K562 (cell line): ENCODE data around the gene SHB. TPM values are rescaled to one million over a fixed set of nuclear protein-coding genes. Genes with fewer than 3 reads are reported as not detected.

ENCODE experiments used
- COPS2 ChIP-seq: fragments of 450-650 bp; conservative IDR thresholded peaks from 2 replicates; pipeline ENCODE4 v1.6.1; 2016; ENCODE audit warnings: mild to moderate bottlenecking, moderate library complexity
- EGR1 ChIP-seq: fragments of 450-650 bp; conservative IDR thresholded peaks from 2 replicates; pipeline ENCODE4 v1.6.1; 2017; ENCODE audit warnings: mild to moderate bottlenecking
- ETV5 ChIP-seq: sonication (generic); formaldehyde crosslinking; IDR thresholded peaks from 2 replicates; pipeline ENCODE4 v1.4.0; 2020; ENCODE audit warnings: low read depth, mild to moderate bottlenecking, missing genetic modification reagents
- FOXK2 ChIP-seq, 2 experiments: fragments of 450-650 bp; IDR thresholded peaks in 1 of 2; conservative IDR thresholded peaks in 1 of 2; 2 replicates each; pipeline ENCODE4 v1.6.1; 2016; ENCODE audit warnings: low read depth in 2 of 2, mild to moderate bottlenecking in 1 of 2
- KLF10 ChIP-seq: fragments of 250-450 bp; sonication (Bioruptor Pico); IDR thresholded peaks from 2 replicates; pipeline ENCODE4 v1.6.1; 2021; ENCODE audit warnings: matching md5 sums
- NR3C1 ChIP-seq: sonication (generic); formaldehyde crosslinking; IDR thresholded peaks from 2 replicates; pipeline ENCODE4 v1.8.1; 2022; ENCODE audit warnings: missing genetic modification reagents
- NRF1 ChIP-seq, 2 experiments: fragments of 450-650 bp; IDR thresholded peaks in 1 of 2; conservative IDR thresholded peaks in 1 of 2; 2 replicates each; pipeline ENCODE4 v1.6.1; 2014; ENCODE audit warnings: mild to moderate bottlenecking in 2 of 2
- PML ChIP-seq: IDR thresholded peaks from 2 replicates; pipeline ENCODE4 v1.6.1; 2012; ENCODE audit warnings: low read length, inconsistent platforms
- RBBP5 ChIP-seq: fragments of 200-600 bp; sonication (generic); IDR thresholded peaks from 2 replicates; pipeline ENCODE4 v1.6.1; 2012; ENCODE audit warnings: borderline replicate concordance, mild to moderate bottlenecking, low read length, control low read depth, inconsistent platforms; ENCODE audit not compliant: insufficient read depth, poor library complexity, severe bottlenecking
- RFX7 ChIP-seq: fragments of 250-450 bp; sonication (Bioruptor Pico); IDR thresholded peaks from 2 replicates; pipeline ENCODE4 v1.5.1; 2021; ENCODE audit warnings: mild to moderate bottlenecking
- SRSF7 ChIP-seq: fragments of 200-400 bp; formaldehyde crosslinking; optimal IDR thresholded peaks from 2 replicates; pipeline ENCODE3; 2017; ENCODE audit warnings: mild to moderate bottlenecking, low read depth, low read length
- TBL1XR1 ChIP-seq, 2 experiments: IDR thresholded peaks; 2 replicates each; pipeline ENCODE4 v1.6.1; 2012; ENCODE audit warnings: improper control_type of control experiment in 2 of 2, low read length in 2 of 2, mild to moderate bottlenecking in 1 of 2
- ZNF232 ChIP-seq: sonication (generic); formaldehyde crosslinking; IDR thresholded peaks from 2 replicates; pipeline ENCODE4 v1.8.0; 2022; ENCODE audit warnings: mild to moderate bottlenecking, missing genetic modification reagents
- ZNF507 ChIP-seq: conservative IDR thresholded peaks from 2 replicates; pipeline ENCODE4 v1.6.1; 2017; ENCODE audit warnings: missing genetic modification characterization, missing compliant biosample characterization
- ZNF699 ChIP-seq: fragments of 250-450 bp; sonication (Bioruptor Pico); IDR thresholded peaks from 2 replicates; pipeline ENCODE4 v1.8.0; 2021; ENCODE audit warnings: mild to moderate bottlenecking, moderate library complexity; ENCODE audit not compliant: insufficient replicate concordance
- ZZZ3 ChIP-seq: fragments of 450-650 bp; IDR thresholded peaks from 2 replicates; pipeline ENCODE4 v1.6.1; 2016; ENCODE audit warnings: antibody characterized with exemption, mild to moderate bottlenecking, moderate library complexity
- polyA plus RNA-seq, 8 experiments: library from polyadenylated mRNA; depleted of rRNA in 4 of 8; stranded (reverse) in 5 of 8; unstranded in 3 of 8; fragments of >200 nt; fragmentation: Nextera tagmentation in 2 of 8; fragmentation: Illumina TruSeq in 1 of 8; extraction: Ambion mirVana in 2 of 8; extraction: Trizol in 1 of 8; gene quantifications; 2 replicates each; pipeline versions ENCODE4 v1.2.1 to v1.2.3, GENCODE V29; 2011 to 2014; ENCODE audit warnings: inconsistent platforms in 1 of 8, missing spikeins in 1 of 8
- total RNA-seq, 7 experiments: library from RNA; depleted of rRNA in 6 of 7; stranded (reverse); fragments of >200 nt in 6 of 7; fragmentation: Illumina TruSeq in 2 of 7; extraction: Trizol in 2 of 7; gene quantifications; 2 replicates each; pipeline versions ENCODE4 v1.2.1 to v1.2.3, GENCODE V29; 2011 to 2021; ENCODE audit warnings: low replicate concordance in 1 of 7
- TF ChIP-seq, protein P1 (sequence below): fragments of 450-650 bp; IDR thresholded peaks from 2 replicates; pipeline ENCODE4 v1.7.1; 2018; ENCODE audit warnings: mild to moderate bottlenecking, low read depth; ENCODE audit not compliant: partially characterized antibody
- TF ChIP-seq, protein P2 (sequence below): conservative IDR thresholded peaks from 2 replicates; pipeline ENCODE4 v1.6.1; 2011; ENCODE audit warnings: low read depth, mild to moderate bottlenecking, low read length; ENCODE audit not compliant: control insufficient read depth
- TF ChIP-seq, protein P3 (sequence below): sonication (generic); formaldehyde crosslinking; IDR thresholded peaks from 2 replicates; pipeline ENCODE4 v1.8.0; 2022; ENCODE audit warnings: mild to moderate bottlenecking, missing genetic modification reagents

SHB gene
- total and polyA plus RNA-seq, 9 of the 15 experiments (the other 6 are each of a cell fraction or from before 2014, with no cell fraction given): 0.78 to 16.0 (median 5.3) TPM

DNA sequence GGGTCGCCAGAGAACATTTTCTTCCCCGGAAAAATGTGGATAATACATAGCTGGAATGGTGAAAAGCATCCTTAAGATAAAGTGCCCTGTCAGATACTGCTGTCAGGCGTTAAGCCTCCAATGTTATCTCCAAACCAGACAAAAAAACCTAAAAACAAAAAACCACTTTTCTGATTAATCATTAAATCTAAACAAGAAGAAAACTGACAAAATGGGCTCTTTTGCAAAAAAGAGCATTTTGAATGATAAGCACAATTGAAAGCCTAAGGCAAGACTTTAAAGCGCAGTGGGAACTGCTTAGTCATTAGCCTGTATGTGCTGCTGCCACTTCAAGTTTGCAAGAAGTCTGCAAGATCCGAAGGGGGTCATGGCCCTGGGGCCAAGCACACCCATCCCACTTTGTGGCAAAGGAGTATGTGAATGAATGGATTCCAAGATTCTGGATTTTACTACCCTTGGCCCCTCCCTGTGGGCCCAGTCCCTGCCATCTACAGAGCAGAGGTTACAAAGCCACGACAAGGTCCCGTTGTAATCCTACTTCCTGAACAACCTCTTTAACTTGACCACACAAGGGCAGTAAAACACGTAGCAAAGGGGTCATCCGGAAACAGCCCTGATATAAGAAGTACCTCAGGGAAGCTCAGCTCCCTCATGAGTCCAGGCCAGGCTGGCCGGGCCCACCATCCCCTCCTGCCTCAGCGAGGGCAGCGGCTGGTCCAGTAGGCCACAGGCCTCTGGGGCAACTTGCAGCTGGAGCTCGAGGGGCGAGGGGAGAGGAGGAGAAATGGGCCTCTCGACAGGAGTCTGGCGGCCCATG is 29.7 kb downstream of the SHB start (continued):
- TF ChIP-seq, protein P1, sequence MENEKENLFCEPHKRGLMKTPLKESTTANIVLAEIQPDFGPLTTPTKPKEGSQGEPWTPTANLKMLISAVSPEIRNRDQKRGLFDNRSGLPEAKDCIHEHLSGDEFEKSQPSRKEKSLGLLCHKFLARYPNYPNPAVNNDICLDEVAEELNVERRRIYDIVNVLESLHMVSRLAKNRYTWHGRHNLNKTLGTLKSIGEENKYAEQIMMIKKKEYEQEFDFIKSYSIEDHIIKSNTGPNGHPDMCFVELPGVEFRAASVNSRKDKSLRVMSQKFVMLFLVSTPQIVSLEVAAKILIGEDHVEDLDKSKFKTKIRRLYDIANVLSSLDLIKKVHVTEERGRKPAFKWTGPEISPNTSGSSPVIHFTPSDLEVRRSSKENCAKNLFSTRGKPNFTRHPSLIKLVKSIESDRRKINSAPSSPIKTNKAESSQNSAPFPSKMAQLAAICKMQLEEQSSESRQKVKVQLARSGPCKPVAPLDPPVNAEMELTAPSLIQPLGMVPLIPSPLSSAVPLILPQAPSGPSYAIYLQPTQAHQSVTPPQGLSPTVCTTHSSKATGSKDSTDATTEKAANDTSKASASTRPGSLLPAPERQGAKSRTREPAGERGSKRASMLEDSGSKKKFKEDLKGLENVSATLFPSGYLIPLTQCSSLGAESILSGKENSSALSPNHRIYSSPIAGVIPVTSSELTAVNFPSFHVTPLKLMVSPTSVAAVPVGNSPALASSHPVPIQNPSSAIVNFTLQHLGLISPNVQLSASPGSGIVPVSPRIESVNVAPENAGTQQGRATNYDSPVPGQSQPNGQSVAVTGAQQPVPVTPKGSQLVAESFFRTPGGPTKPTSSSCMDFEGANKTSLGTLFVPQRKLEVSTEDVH: no peak
- TF ChIP-seq COPS2: no peak
- 0 out of 4 replicates have a peak, but pooled peaks of 1 of the 2 experiments have one; percentile 15 for TF ChIP-seq FOXK2 (conservative IDR thresholded peaks at IDR 0.05 in 1 of 2, IDR thresholded peaks at IDR 0.05 in 1 of 2; ENCODE audit: low read depth in 2 of 2)
- no peak for TF ChIP-seq KLF10 (CRISPR knock-in tag)
- no peak for TF ChIP-seq RFX7
- no peak for TF ChIP-seq NR3C1 (CRISPR knock-in tag)
- TF ChIP-seq, protein P2, sequence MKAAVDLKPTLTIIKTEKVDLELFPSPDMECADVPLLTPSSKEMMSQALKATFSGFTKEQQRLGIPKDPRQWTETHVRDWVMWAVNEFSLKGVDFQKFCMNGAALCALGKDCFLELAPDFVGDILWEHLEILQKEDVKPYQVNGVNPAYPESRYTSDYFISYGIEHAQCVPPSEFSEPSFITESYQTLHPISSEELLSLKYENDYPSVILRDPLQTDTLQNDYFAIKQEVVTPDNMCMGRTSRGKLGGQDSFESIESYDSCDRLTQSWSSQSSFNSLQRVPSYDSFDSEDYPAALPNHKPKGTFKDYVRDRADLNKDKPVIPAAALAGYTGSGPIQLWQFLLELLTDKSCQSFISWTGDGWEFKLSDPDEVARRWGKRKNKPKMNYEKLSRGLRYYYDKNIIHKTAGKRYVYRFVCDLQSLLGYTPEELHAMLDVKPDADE: no peak
- no peak for TF ChIP-seq SRSF7
- TF ChIP-seq, protein P3, sequence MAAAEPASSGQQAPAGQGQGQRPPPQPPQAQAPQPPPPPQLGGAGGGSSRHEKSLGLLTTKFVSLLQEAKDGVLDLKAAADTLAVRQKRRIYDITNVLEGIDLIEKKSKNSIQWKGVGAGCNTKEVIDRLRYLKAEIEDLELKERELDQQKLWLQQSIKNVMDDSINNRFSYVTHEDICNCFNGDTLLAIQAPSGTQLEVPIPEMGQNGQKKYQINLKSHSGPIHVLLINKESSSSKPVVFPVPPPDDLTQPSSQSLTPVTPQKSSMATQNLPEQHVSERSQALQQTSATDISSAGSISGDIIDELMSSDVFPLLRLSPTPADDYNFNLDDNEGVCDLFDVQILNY (CRISPR knock-in tag): no peak
- TF ChIP-seq ZNF507: no peak
- TF ChIP-seq ZNF699 (CRISPR knock-in tag): no peak
- TF ChIP-seq RBBP5: peak; percentile 44
- TF ChIP-seq ETV5 (CRISPR knock-in tag): 0 out of 2 replicates have a peak, but pooled peaks have one; percentile 27
- TF ChIP-seq NRF1 (conservative IDR thresholded peaks at IDR 0.05 in 1 of 2, IDR thresholded peaks at IDR 0.05 in 1 of 2): no peak
- peak in 1 of 2 experiments; percentile 13; a peak in 1 of 4 replicates for TF ChIP-seq TBL1XR1 (IDR thresholded peaks at IDR 0.05; ENCODE audit: low read length in 2 of 2)
- no peak for TF ChIP-seq PML
- no peak for TF ChIP-seq EGR1
- no peak for TF ChIP-seq ZNF232 (CRISPR knock-in tag)
- TF ChIP-seq ZZZ3: no peak
